CD4-positive, alpha-beta T cell (primary cell): Measurements from ENCODE around the gene PRKCH. TPM values are rescaled to one million over a fixed set of nuclear protein-coding genes. Genes with fewer than 3 reads are reported as not detected.

Experiments
- ATAC-seq: fragments of 200-7000 bp; cut with Tn5 transposase; one replicate; pipeline ENCODE4 v1.10.0; 2022; ENCODE audit warnings: mild to moderate bottlenecking; ENCODE audit not compliant: poor library complexity
- CTCF ChIA-PET: fragments of 350-600 bp; sonication (Branson Sonifier 250); formaldehyde crosslinking; loops from one replicate; lab custom pipeline; 2021; ENCODE audit warnings: antibody characterized with exemption, inconsistent platforms; lab: Charles Lee
- POLR2A ChIA-PET: fragments of 350-600 bp; sonication (Branson Sonifier 250); formaldehyde crosslinking; loops from one replicate; lab custom pipeline; 2021; ENCODE audit warnings: antibody characterized with exemption, inconsistent platforms; lab: Charles Lee
- DNase-seq, 14 experiments: peaks; one replicate each; pipeline ENCODE4 v3.0.0-alpha.2; 2013 to 2020; ENCODE audit warnings: mixed read lengths in 2 of 14
- H3K27ac ChIP-seq, 2 donors: one replicate each; pipeline versions ENCODE4 v1.5.1 to v1.7.0; 2013; ENCODE audit warnings: low read length in 2 of 2, low read depth in 1 of 2, mild to moderate bottlenecking in 1 of 2
- H3K27me3 ChIP-seq, 2 experiments: 1 replicate in 1 of 2; 2 replicates in 1 of 2; pipeline versions ENCODE4 v1.6.1 to v1.7.0; 2013; ENCODE audit warnings: low read length in 2 of 2, control low read depth in 1 of 2, mild to moderate bottlenecking in 1 of 2, moderate library complexity in 1 of 2; ENCODE audit not compliant: insufficient read depth in 2 of 2, control insufficient read depth in 1 of 2
- H3K36me3 ChIP-seq: one replicate; pipeline ENCODE4 v1.6.1; 2013; ENCODE audit warnings: low read length, control low read depth; ENCODE audit not compliant: insufficient read depth
- H3K4me1 ChIP-seq: one replicate; pipeline ENCODE4 v1.6.1; 2013; ENCODE audit warnings: low read length, control low read depth; ENCODE audit not compliant: insufficient read depth
- H3K4me3 ChIP-seq: one replicate; pipeline ENCODE4 v1.5.1; 2013; ENCODE audit warnings: mild to moderate bottlenecking, low read length, moderate library complexity
- H3K9me3 ChIP-seq, 2 experiments: 1 replicate in 1 of 2; 2 replicates in 1 of 2; pipeline versions ENCODE4 v1.6.1 to v1.7.0; 2013; ENCODE audit warnings: low read length in 2 of 2, mild to moderate bottlenecking in 2 of 2, control low read depth in 1 of 2, moderate library complexity in 1 of 2; ENCODE audit not compliant: control insufficient read depth in 1 of 2, insufficient read depth in 1 of 2
- H3K27ac Mint-ChIP-seq: one replicate; pipeline ENCODE4 v1.8.0; 2020; ENCODE audit warnings: mixed read lengths
- H3K27me3 Mint-ChIP-seq: one replicate; pipeline ENCODE4 v1.8.0; 2021; ENCODE audit warnings: mixed read lengths
- H3K36me3 Mint-ChIP-seq: one replicate; pipeline ENCODE4 v1.8.0; 2021; ENCODE audit warnings: low read depth, mixed read lengths
- H3K4me1 Mint-ChIP-seq: one replicate; pipeline ENCODE4 v1.8.0; 2021; ENCODE audit warnings: low read depth, mixed read lengths
- H3K4me3 Mint-ChIP-seq: one replicate; pipeline ENCODE4 v1.8.0; 2020; ENCODE audit warnings: mild to moderate bottlenecking, mixed read lengths
- H3K9me3 Mint-ChIP-seq: one replicate; pipeline ENCODE4 v1.8.0; 2020; ENCODE audit warnings: mixed read lengths
- intact Hi-C, 2 experiments: fragments of 100-400 bp; cut with DNase I in 1 of 2; cut with micrococcal nuclease in 1 of 2; formaldehyde crosslinking; loops; one replicate each; pipeline versions ENCODE4 v1.15.1 to v1.9.0; 2023 to 2025; cut with DNase I, micrococcal nuclease
- total RNA-seq, 174 experiments: library from RNA in 2 of 174; stranded (reverse) in 2 of 174; gene quantifications; one replicate each; pipeline ENCODE4 v1.2.3 and lab custom pipeline; 2021 to 2026
- TF ChIP-seq, protein P1 (sequence below): fragments of 200-600 bp; IDR thresholded peaks from one replicate; pipeline ENCODE4 v1.8.0; 2022; ENCODE audit warnings: antibody characterized with exemption, mild to moderate bottlenecking

The PRKCH gene
- total RNA-seq, 2 experiments from 2014 or later: 378 to 385 TPM

DNA sequence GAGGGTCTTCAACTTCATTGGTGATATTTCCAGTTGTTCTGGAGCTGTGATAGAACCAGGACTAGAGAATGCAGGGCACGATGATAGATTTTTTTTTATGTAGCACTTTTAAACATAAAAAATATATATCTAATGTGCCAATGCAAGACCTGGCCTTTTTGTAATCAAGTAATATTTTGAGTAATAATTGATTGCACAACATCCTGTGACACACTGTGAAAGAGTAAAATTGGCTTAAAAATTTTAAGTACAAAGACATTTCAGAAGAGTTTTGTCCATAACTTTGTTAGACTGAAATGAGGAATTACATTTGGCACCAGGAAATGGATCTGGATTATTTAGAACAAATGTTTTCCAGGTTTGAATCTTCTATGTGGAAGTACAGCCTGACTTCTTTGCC is 22.1 kb downstream of the PRKCH start:
- peaks cover 91% of the 10 kb centered on the region for H3K4me1 ChIP-seq
- H3K36me3 Mint-ChIP-seq: peaks cover 27% of the 10 kb centered on the region
- H3K27ac Mint-ChIP-seq: peak overlapping the region; percentile 99
- H3K4me1 Mint-ChIP-seq: peaks cover 92% of the 10 kb centered on the region
- intact Hi-C loops: loop anchor here in 1 of 2 experiments (2.0 kb wide), 2 partner anchors 15 to 23 kb away; no protein-coding TSS in a partner anchor
- H3K4me3 ChIP-seq: peak overlapping the region; percentile 35
- peak in 1 of 14 experiments; percentile 22 for DNase-seq
- H3K9me3 ChIP-seq: no peaks in the 10 kb centered on the region
- CTCF ChIA-PET: interaction anchor here (0.9 to 1.9 kb wide), 8 partner anchors 9 to 91 kb away, joined by 3 to 9 read pairs (median 4); partner anchors contain the start of gene PRKCH
- H3K36me3 ChIP-seq: peaks cover 2% of the 10 kb centered on the region
- no peak for ATAC-seq
- no peaks in the 10 kb centered on the region for H3K27me3 Mint-ChIP-seq
- H3K27me3 ChIP-seq: no peaks in the 10 kb centered on the region
- TF ChIP-seq, protein P1, sequence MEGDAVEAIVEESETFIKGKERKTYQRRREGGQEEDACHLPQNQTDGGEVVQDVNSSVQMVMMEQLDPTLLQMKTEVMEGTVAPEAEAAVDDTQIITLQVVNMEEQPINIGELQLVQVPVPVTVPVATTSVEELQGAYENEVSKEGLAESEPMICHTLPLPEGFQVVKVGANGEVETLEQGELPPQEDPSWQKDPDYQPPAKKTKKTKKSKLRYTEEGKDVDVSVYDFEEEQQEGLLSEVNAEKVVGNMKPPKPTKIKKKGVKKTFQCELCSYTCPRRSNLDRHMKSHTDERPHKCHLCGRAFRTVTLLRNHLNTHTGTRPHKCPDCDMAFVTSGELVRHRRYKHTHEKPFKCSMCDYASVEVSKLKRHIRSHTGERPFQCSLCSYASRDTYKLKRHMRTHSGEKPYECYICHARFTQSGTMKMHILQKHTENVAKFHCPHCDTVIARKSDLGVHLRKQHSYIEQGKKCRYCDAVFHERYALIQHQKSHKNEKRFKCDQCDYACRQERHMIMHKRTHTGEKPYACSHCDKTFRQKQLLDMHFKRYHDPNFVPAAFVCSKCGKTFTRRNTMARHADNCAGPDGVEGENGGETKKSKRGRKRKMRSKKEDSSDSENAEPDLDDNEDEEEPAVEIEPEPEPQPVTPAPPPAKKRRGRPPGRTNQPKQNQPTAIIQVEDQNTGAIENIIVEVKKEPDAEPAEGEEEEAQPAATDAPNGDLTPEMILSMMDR: no peak
- POLR2A ChIA-PET: interaction anchor here (0.7 to 9.2 kb wide), 11 partner anchors 11 to 109 kb away, joined by 3 to 110 read pairs (median 5); partner anchors contain the start of gene PRKCH
- peak overlapping the region; percentile 79 to 88 for H3K27ac ChIP-seq
- peak overlapping the region; percentile 87 for H3K4me3 Mint-ChIP-seq
- no peaks in the 10 kb centered on the region for H3K9me3 Mint-ChIP-seq

DNA sequence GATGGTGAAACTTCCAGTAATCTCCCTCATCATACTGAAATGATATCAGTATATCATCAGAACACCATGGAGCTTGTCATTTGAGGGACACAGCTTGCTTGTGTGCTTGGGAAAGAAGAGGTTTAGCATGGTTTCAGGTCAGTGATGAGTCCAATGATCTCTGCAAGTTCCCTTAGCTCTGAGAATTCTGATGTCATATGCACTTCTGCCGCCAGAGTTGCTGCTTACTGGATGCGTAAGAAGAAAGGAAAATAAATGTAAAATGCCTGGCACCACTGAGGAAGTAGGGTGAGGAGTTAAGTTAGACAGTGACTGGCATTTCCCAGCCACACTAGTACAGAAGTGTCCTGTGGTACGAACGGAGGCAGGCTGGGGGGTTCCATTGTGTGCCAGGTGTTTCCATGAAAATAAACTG is 22.6 kb downstream of the PRKCH start:
- Histone ChIP-seq H3K4me1 (peaks cover 92% of the 10 kb centered on the region), H3K27me3 (no peaks in the 10 kb centered on the region), H3K36me3 (peaks cover 2% of the 10 kb centered on the region), H3K27ac (peak overlapping the region; percentile 79 to 88), H3K9me3 (no peaks in the 10 kb centered on the region), H3K4me3 (peak overlapping the region; percentile 35)
- intact Hi-C loops: loop anchor here in 1 of 2 experiments (1.0 to 2.0 kb wide), 3 partner anchors 8 to 23 kb away; no protein-coding TSS in a partner anchor
- Mint-ChIP-seq H3K27me3 (no peaks in the 10 kb centered on the region), H3K36me3 (peaks cover 27% of the 10 kb centered on the region), H3K27ac (peak overlapping the region; percentile 99), H3K4me1 (peaks cover 92% of the 10 kb centered on the region), H3K4me3 (peak overlapping the region; percentile 87), H3K9me3 (no peaks in the 10 kb centered on the region)
- POLR2A ChIA-PET: interaction anchor here (0.9 to 9.2 kb wide), 10 partner anchors 12 to 108 kb away, joined by 3 to 110 read pairs (median 5); partner anchors contain the start of gene PRKCH
- CTCF ChIA-PET: interaction anchor here (0.9 to 1.9 kb wide), 8 partner anchors 9 to 90 kb away, joined by 3 to 9 read pairs (median 4); partner anchors contain the start of gene PRKCH
- DNase-seq (peak in 5 of 14 experiments; percentile 34 to 74 (median 72)), ATAC-seq (peak; percentile 32)
- TF ChIP-seq, protein P1: no peak

DNA sequence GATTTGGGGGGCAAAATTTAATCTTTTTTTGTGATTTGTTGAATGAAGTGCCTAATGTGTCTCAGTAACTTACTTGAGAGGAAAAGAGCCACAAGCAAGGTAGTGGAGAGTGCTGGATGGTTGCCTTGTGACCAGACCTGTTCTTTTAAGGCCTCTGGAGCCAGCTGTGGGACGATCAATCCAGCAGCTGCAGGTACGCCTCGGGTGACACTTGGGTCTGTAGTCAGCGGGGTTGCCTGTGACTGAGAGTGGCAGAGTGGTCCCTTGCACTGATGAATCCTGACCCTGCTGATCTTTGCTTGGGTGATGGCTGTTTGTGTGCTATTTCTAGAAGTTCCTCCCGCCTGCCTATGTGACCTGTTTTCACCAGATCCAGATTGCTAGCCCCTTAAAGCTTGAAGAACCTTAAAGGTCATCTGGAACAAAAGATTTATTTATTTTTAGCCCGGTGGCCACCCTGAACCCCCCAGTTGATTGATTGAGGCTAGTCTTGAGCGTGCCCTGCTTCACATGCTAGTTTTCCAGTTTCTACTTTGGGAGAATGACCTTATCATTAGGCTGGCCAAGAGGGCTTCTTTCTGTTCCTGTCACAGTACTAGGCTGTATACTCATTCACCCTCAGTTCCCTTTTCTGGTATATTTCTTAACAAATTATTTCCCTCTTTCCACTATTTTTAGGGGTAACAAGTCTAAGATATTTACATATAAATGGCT is 23.2 kb downstream of the PRKCH start:
- ChIA-PET POLR2A (interaction anchor here (1.3 to 9.2 kb wide), 7 partner anchors 12 to 108 kb away, joined by 4 to 110 read pairs (median 7); partner anchors contain the start of gene PRKCH), CTCF (interaction anchor here (0.9 to 1.9 kb wide), 8 partner anchors 10 to 90 kb away, joined by 3 to 9 read pairs (median 4); partner anchors contain the start of gene PRKCH)
- H3K27me3 ChIP-seq: no peaks in the 10 kb centered on the region
- ATAC-seq: no peak
- peaks cover 93% of the 10 kb centered on the region for H3K4me1 ChIP-seq
- no peaks in the 10 kb centered on the region for H3K27me3 Mint-ChIP-seq
- DNase-seq: peak in 2 of 14 experiments; percentile 37
- peak overlapping the region; percentile 99 for H3K27ac Mint-ChIP-seq
- H3K36me3 Mint-ChIP-seq: peaks cover 27% of the 10 kb centered on the region
- intact Hi-C loops: loop anchor here in 1 of 2 experiments (1.0 kb wide), 1 partner anchor 8 kb away; no protein-coding TSS in a partner anchor
- TF ChIP-seq, protein P1: no peak
- peak overlapping the region; percentile 79 to 88 for H3K27ac ChIP-seq
- H3K36me3 ChIP-seq: peaks cover 2% of the 10 kb centered on the region
- peak overlapping the region; percentile 87 for H3K4me3 Mint-ChIP-seq
- peak overlapping the region; percentile 35 for H3K4me3 ChIP-seq
- no peaks in the 10 kb centered on the region for H3K9me3 Mint-ChIP-seq
- no peaks in the 10 kb centered on the region for H3K9me3 ChIP-seq
- peaks cover 96% of the 10 kb centered on the region for H3K4me1 Mint-ChIP-seq
